DMS53 (cell line): ENCODE data around the gene SYNGR3.
"Not testable (repeated sequence)": the region's sequence is repeated elsewhere in the genome, so short reads cannot be mapped to it uniquely, and the experiment has no call there.

Experiments used
- DNase-seq: peaks from one replicate; lab custom pipeline; 2025; lab: John Stamatoyannopoulos, UW

Gene SYNGR3, protein sequence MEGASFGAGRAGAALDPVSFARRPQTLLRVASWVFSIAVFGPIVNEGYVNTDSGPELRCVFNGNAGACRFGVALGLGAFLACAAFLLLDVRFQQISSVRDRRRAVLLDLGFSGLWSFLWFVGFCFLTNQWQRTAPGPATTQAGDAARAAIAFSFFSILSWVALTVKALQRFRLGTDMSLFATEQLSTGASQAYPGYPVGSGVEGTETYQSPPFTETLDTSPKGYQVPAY

DNA sequence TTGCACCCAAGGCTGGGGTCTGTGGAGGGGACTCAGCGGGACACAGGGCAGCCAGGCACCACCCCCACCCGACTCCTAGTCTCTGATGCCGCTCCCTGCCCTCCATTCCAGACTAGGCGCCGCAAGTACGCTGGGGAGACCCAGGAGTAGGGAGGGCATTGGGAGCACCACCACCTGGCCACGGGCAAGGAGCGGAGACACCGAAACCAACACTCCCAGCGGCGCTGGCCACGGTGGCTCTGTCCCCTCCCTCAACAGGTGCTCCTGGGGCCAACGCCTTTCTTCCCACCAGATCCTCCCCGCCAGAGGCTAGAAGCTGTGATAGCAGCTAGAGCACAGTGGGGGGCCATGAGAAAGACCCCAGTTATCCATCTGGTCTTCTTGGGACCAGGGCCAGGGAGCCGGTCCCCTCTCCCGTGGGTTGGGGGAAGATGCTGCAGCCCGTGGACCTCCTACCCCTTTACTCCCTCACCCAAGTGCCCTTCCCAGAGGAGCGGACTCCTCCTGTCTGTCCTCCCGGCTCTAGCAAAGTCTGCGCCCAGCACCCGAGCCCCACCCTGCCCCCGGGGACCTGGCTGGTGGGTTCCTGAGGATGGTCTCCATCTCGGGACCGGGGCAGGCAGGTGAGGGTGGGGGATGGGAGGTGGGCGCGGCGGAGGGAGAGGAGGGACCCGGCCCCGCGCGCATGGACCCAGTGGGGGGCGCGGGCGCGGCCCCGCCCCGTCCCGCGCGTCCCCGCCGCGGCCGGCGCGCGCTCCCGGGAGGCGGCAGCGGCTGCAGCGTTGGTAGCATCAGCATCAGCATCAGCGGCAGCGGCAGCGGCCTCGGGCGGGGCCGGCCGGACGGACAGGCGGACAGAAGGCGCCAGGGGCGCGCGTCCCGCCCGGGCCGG is at the start of gene SYNGR3:
Gene SYNGR3 (plus strand): TSS at position 762 of the 892 bp plus-strand sequence. CDS start 133 bp downstream, outside the sequence.
- peak; percentile 75 for DNase-seq

DNA sequence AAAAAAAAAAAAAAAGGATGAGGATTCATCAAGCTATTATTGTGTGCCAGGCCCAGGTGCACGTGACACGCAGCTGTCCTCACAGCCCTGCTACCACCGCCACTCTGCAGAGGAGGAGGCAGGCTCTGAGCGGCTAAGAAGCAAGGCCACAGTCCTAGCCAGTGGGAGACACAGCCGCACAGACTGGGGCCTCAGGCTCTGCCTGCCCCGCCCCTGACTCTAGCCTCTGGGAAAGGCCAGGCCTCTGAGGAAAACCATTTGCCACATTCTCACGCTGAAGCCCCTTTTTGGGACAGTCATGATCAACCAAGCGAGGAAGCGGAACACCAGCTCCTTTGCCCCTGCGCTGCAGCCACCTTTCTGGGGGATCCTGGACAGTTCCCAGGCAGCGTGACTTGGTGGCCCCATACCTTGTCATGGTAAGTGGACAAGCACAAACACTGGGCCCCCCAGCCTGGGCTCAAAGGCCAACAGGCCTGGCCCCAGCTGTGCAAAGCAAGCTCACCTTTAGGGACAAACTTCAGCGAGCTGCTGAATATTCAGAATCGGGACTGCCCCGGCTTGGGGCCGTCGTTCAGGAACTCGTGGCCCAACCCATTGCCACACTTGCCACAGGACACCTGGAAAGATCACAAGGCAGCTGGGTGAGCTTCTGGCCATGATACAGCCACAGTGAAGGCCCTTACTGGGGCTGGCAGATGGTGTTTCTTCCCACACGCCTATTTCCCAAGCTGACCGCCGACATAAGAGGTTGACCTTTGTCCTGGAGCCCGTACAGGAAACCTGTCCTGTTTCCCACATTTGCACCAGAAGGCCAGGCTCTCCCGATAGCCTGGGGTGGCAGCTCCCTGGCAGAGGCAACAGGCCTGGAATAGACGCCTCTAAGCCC is 49.3 kb upstream of the SYNGR3 start:
- peak; percentile 89 for DNase-seq

DNA sequence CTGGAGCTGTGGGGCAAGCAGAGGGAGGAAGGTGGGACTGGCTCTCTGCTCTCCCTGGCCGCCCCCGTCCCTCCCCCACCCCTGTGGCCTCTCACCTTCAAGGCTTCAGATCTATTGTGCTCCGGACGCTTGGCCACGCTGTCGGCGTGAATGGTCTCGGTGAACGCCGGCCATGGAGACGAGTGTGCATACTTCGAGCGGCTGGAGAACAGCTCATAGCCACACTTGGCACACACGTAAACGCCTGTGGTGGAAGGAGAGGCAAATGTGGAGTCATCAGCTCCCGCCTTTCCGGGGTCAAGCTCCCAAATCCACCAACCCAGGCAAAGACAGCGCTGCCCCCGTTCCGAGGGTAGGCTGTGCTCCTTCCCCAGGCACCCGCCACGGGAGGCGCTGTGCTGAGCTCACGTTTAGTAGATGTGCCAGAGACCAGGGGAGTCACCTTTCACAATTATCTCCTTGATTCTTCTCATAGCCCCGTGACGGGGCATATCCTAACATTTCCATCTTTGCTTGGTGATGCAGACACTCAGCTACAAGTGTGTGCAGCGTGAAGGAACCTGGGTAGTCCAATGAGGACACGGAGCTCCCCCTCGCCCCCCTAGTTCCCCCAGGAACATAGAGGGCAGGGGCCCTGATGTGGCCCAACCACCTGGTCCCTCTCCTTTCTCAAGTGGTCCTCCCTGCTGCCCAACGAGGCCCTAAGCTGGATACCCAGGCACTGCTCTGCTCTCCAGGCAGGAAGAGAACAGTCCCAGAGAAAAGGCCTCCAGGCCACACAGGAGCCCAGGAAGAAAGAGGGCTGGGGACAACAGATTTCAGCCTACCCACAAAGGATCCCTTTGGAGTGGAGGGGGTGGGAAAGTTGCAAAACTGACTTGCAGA is 48.4 kb upstream of the SYNGR3 start:
- peak; percentile 90 for DNase-seq

DNA sequence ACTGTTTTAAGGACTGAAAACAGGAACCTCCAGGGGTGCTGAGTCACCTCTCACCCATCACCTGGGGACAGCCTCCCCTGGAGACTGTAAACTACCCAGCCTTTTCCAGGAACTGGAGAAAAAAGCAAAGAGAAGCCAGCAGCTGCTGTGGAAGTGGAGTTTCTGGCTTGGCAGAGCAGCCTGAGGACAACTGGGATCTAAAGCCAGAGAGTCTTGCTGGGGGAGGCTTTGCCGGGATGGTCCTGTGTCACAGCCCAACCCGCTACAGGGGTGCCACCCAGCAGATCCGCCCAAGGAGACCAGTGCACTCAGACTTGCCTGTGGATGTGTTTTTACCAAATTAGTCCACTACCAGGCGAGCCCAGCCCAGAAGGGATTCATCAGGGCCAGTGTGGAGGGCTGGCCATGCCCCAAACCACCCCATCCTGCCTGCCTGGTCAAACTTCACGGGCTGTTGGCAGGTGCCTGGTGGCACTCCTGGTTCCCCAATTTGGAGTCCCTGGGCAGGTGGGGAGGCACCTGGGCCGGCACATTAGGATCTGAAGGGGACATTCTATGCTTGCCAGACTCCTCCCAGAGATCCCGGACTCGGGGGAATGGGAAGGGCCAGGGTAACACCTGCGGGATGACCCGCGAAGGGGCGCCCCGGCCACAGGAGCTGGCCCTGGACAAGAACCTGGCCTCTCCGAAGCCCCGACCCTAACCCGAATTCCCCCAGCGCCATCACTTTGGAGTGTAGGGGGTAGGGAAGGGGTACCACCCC is 47.5 kb upstream of the SYNGR3 start:
- DNase-seq: peak; percentile 75

DNA sequence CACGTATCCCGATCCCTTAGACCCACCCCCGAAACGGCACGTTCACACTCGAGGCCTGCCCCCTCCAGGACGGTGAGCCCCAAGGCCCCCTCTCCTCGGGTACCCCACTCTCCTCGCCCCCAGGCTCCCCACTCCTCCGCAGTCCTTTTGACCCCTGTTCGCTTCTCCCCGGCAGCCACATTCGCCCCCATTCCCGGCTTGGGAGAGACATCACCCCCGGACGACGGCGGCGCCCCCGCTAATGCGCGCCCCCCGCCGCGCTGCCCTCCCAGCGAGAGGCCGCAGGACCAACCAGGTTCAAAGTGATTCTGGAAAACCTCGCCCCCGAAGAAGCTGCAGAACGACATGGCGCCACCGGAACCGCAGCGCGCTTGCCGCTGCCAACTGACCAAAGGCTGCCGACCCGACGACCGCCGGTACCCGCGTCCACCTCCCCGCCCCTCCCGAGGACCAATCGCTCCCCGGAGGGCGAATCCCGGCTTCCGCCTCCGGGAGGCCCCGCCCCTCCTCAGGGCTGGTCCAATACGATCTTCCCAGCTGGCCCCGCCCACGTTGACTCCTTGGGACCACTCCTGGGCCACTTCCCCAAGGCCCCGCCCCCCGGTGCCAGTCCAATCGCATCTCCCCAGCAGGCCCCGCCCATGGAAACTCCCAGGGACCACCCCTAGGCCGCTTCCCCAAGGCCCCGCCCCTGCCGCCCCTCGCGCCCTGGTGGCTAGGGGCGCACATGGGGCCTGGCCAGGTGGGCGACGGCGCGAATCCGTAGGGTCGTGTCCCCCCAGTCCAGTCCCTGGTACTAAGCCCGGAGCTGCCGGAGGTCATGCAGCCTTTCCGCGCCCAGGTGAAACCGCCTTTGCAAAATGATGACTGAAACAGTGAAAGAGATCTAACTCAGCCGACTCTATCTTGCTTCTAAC is 46.7 kb upstream of the SYNGR3 start, which contains the start of gene MSRB1:
Gene MSRB1 (minus strand): TSS at position 390 of the 917 bp plus-strand sequence. CDS start 43 bp downstream, at position 347.
- peak; percentile 99 for DNase-seq

DNA sequence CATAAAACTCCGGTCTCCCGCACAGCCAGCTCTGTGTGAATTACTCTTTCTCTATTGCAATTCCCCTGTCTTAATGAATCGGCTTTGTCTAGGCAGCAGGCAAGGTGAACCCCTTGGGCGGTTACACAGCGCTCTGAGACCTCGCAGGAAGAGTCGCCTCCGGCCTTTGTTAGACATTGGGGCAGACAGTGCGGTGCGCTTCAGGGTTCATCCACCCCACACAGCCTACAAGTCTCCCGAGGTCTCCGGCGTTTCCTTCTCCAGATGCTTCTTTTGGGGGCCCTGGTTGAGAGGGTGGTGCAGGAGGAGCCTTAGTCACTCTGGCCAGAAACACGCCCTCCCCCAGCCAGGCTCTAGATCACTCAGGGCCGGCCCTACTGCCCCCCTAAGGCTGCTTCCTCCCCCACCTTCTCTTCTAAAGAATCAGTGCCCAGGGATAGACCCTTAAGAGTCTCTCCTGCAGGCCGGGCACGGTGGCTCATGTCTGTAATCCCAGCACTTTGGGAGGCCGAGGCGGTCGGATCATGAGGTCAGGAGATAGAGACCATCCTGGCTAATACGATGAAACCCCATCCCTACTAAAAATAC is 45.1 kb upstream of the SYNGR3 start:
- DNase-seq: no peak

DNA sequence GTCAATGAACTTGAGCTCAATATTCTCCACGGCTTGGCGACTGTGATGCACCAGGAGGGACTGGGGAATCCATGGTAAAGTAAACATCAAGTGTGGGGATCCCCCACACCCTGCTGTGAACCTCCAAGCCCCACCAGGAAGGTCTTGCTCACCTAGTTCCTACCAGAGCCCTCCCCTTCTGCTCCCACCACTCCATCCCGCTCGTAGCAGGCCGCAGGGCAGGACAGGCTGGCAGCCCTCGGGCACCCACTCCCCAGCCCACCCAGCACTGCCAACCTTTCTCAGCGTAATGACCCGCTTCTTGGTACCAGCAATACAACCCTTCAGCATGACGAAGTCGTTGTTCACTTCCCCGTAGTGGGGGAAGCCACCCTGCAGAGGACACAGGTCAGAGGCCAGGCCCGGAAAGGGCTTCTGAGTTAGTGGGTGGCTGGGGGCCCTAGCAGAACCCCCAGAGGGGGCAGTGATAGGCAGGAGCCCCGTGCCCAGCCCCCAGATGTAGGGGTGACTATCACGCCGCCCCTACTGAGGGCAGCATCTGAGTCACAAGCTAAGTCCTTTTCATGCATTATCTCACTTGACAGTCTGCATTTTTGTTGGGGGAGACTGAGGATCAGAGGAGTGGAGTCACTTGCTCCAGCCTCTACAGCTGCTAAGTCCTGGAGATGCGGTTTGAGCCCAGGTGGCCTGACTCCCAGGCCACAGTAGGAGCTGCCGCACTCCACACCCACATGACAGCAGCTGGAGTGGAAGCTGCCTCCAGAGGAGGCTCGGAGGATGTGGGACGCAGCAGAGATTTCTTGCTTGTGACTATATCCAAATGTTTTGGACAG is 44.0 kb upstream of the SYNGR3 start:
- DNase-seq: no peak

DNA sequence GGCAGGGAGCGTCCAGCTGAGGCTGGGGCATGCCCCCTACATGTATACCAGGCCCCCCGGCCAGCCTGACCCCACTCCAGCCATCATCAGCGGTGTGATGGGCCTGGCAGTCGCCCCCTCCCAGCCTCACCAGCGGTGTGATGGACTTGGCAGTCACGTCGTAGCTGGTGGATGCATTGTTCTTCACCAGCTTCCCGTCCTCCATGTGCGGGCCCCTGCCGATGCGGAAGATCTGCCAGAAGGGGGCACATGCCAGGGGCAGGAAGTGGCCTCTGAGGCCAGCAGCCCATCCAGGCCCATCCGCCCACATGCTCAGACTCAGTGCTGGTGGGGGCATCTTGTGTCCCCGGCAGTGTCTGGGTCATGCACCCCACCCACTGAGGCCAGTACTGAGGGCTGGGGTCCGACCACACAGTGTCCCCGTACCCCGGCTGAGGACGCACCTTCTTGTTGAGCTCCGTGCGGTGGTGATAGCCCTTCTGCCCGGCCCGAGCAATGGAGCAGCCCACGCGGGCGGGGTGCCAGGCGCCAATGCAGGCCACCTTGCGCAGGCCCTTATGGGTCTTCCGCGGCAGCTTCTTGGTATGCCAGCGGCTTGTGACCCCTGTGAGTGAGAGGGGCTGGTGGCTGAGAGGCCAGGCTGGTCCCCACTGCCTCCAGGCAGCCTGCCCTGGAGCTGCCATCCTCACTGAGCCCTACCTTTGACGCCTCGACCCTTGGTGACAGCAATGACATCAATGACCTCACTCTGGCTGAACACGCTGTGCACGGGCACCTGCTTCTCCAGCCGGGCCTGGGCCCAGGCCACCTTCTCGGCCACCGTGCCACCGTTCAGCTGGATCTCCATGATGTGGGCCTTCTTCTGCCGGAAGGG is 43.0 kb upstream of the SYNGR3 start:
- no peak for DNase-seq

DNA sequence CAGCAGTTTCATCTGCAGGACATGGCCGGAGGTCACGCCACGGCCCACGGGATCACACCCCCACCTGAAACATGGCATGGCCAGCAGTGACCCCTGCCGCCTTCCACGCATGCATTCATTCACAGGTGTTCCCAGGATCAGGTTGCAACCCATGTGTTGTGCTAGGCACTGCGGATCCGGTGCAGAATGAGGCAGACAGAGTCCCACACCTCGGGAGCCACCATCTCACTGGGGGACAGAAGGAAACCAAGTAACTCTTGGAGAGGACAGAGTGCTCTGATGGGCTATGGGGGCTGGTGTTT is 42.5 kb upstream of the SYNGR3 start:
- DNase-seq: no peak

DNA sequence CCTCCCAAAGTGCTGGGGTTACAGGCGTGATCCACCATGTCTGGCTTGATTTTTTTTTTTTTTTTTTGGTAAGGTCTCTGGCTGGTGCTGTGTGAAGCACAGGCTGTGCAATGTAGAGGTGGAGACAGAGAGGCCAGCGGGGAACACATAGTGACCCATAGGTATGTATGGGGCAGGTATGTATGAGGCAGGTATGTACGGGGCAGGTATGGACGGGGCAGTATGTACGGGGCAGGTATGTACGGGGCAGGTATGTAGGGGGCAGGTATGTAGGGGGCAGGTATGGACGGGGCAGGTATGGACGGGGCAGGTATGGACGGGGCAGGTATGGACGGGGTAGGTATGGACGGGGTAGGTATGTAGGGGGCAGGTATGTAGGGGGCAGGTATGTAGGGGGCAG is 40.3 kb upstream of the SYNGR3 start:
- DNase-seq: no peak

DNA sequence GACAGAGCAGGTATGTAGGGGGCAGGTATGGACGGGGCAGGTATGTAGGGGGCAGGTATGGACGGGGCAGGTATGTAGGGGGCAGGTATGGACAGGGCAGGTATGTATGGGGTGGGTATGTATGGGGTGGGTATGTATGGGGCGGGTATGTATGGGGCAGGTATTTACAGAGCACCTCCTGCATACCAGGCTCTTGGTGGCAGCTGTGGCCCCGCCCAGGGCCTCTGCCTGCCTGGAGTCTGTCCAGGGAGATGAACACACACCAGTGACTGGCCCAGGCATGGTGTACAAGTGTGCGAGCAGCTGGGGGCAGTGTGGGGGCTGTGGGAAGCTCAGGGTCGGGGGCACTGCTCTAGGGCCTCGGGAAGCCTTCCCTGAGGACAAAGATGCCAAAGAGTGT is 39.7 kb upstream of the SYNGR3 start:
- DNase-seq: no peak

DNA sequence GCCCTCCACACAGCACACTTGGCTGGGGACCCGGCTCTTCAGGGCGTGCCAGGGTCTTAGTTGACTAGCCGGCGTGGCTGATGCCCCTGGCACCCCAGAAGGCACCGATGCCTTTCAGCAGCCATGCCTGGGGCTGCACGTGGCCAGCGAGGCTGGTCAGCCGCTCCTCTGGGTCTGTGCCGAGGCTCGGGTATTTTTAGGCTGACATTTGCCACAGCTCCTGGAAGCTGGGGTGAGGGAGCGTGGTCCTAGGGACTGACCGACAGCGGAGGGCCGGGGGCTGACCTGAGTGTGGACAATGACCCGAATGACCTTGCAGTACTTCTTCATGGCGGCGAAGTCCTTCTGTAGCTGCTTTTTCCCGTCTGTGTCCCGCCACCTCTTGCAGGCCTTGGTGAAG is 39.2 kb upstream of the SYNGR3 start:
- DNase-seq: no peak

DNA sequence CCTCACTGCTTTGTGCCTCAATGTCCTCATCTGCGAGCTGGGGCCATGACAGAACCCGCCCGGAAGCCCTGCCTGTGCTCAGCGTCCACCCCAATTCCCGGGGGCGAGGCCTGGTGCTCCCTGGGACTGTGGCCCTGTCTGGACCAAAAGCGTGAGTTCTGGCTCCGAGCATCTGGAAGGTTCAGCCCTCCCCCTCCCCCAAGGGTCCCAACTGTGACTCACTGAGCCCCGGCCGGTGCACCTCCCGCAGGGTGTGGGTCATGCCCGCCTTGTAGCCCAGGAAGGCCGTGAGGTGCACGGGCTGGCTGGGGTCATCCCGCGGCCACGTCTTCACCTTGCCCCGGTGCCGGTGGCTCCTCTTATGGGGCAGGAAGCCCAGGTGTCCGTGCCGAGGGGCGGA is 36.0 kb upstream of the SYNGR3 start:
- no peak for DNase-seq

DNA sequence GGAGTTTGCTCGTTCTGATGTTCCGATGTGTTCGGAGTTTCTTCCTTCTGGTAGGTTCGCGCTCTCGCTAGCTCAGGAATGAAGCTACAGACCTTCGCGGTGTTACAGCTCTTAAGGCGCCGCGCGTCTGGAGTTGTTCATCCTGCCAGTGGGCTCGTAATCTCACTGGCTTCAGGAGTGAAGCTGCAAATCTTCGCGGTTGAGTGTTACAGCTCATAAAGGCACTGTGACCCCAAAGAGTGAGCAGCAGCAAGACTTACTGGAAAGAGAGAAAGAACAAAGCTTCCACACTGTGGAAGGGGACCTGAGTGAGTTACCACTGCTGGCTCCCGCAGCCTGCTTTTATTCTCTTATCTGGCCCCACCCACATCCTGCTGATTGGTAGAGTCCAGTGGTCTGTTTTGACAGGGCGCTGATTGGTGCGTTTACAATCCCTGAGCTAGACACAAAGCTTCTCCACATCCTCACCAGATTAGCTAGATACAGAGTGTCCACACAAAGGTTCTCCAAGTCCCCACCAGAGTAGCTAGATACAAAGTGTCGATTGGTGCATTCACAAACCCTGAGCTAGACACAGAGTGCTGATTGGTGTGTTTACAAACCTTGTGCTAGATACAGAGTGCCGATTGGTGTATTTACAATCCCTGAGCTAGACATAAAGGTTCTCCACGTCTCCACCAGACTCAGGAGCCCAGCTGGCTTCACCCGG is 32.2 kb upstream of the SYNGR3 start:
- not testable (repeated sequence) for DNase-seq

DNA sequence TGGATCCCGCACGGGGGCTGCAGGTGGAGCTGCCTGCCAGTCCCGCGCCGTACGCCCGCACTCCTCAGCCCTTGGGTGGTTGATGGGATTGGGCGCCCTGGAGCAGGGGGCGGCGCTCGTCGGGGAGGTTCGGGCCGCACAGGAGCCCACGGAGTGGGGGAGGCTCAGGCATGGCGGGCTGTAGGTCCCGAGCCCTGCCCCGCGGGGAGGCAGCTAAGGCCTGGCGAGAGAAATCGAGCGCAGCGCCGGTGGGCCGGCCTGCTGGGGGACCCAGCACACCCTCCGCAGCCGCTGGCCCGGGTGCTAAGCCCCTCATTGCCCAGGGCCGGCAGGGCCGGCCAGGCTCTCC is 31.7 kb upstream of the SYNGR3 start:
- DNase-seq: not testable (repeated sequence)

DNA sequence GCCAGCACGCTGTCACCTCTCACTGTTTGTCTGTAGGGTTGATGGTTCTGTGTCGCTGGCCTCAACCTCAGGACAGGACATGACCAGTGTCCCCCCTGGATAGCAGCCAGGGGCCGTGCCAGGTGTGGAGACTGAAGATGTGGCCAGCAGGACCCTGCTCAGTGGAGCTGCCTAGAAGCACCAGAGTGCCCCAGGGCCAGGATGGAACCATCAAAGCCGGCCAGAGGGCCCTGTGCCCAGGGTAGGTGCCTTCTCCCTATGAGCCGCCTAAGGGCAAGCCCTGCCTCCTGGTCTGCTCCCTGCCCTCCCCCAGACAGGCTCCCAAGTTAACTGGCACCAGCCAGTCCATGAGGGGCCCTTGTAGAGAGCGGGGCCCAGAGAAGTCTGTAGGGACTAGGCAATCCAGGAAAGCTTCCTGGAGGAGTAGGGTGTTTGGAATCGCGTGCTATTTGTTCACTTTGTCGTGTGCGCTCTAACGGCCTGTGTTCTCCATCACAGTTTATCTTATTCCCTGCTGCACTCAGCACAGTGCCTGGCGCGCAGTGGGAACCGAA is 31.0 kb upstream of the SYNGR3 start:
- DNase-seq: no peak
